GM18951 (cell line): ENCODE measurements around the gene LCE3B.
"Not testable (repeated sequence)": the region's sequence is repeated elsewhere in the genome, so short reads cannot be mapped to it uniquely, and the experiment has no call there.

Experiments
- POLR2A ChIP-seq: IDR thresholded peaks from 4 replicates; pipeline ENCODE4 v1.6.1; 2011; ENCODE audit warnings: mild to moderate bottlenecking; ENCODE audit not compliant: insufficient read length, insufficient read depth; ENCODE audit errors: extremely low read depth
- in situ Hi-C: fragments of 300-500 bp; cut with MboI; formaldehyde crosslinking; loops from one replicate; pipeline ENCODE4 v1.12.0; 2022; ENCODE audit warnings: low sequenced_read_pairs, mixed read lengths, inconsistent platforms; ENCODE audit not compliant: unreplicated experiment

LCE3B gene, protein sequence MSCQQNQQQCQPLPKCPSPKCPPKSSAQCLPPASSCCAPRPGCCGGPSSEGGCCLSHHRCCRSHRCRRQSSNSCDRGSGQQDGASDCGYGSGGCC

GRCh38 chr1:152613511-152613910 is at the start of gene LCE3B:
LCE3B (plus strand) TSS chr1:152613811; CDS start chr1:152613811, 0 bp downstream.
- in situ Hi-C loops: no loop called here
- TF ChIP-seq POLR2A: no peak

DNA sequence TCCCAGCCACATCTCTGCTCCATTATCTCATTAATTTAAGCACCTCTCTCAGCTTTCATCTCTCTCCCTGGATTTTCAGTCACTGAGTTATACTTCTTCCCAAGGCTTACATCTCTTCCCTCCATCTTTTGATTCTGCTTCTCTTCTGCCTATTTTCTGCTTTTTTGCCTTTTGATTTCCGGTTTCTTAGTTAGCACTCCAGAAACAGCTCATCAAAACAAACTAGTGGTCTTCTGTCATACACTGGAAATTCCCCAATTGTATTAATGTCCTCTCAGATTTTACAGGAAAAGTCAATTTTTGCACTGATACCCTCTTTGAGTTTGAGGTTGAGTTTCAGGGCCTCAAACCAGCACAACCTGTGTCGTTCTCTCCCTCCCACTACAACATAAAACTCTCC is 48.5 kb upstream of the LCE3B start:
- in situ Hi-C loops: no loop called here

DNA sequence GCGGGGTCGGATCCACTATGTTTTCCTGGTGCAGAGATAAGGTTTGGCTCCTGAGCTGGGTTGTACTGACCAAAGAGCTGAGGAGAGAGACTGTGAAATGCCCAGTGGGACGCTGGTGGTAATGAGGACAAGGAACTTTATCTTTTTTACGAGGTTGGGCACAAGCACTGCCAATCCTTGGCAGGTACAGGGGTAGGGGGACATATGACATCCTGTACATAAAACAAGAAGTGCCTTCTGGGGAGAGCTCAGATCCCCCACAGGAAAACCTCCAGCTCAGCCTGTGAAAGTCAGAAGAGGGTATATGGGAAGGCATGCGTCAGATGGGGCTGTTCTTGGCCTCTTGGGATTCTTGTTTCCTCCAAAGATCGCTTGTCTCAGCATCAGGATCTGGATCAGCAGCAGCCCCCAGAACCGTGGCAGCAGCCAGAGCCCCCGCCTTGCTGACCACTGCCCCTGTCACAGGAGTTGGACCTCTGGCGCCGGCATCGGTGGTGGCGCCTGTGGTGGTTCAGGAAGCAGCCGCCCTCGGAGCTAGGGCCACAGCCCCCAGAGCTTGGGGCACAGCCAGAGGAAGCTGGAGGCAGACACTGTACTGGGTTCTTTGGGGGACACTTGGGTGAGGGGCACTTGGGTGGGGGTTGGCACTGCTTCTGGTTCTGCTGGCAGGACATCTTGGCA is 47.9 kb upstream of the LCE3B start:
- in situ Hi-C loops: no loop called here
- no peak for TF ChIP-seq POLR2A

More for the DNA sequence above, 48.5 kb upstream of the LCE3B start:
- no peak for TF ChIP-seq POLR2A

DNA sequence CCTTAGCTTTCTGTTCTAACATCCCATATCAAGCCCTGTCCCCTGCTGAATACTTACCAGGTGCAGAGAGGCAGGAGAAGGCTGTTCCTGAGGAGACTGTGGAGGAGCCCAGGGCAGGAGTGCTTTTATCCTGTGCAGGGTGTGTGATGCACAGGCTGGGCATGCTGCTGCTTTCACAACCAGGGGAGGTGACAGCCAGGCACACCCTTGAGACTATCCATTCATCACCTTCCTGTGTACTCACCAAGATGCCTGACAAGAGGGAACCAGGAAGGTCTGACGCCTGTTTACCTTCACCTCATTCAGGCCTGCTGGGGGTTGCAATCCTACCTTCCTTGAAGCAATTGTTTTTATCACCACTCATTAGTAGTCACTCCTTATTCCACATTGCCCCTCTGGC is 46.9 kb upstream of the LCE3B start, which contains the start of gene LCE3E:
TSS of gene LCE3E (minus strand) at position 100 of the 400 bp plus-strand sequence. CDS start 572 bp downstream, outside the sequence.
- in situ Hi-C loops: no loop called here
- TF ChIP-seq POLR2A: no peak

DNA sequence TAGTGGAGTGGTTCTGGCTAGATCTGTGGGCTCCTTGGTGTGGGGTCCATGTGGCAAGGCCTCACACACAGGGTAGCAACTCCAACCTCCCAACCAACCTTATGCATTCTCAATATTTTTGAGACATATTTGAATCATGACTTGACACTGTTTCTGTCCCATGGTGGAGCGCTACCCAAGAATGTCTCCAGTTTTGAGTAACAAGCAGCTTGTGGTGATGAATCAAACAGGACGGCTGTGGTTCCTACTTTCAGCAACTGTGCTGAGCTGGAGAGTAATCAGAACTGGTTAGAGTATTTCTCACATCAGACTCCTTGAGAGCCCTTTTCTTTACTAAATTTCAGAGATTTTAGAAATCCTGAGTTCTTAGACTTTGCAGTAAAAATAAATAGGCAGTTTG is 36.4 kb upstream of the LCE3B start:
- in situ Hi-C loops: no loop called here
- no peak for TF ChIP-seq POLR2A

DNA sequence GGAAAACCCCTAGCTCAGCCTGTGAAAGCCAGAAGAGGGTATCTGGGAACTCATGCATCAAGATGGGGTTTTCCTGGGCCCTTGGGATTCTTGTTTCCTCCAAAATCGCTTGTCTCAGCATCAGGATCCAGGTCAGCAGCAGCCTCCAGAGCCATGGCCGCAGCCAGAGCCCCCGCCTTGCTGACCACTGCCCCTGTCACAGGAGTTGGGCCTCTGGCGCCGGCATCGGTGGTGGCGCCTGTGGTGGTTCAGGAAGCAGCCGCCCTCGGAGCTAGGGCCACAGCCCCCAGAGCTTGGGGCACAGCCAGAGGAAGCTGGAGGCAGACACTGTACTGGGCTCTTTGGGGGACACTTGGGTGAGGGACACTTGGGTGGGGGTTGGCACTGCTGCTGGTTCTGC is 34.1 kb upstream of the LCE3B start:
- in situ Hi-C loops: not testable (repeated sequence)

- in situ Hi-C loops: loop anchor here (5.0 kb wide), 1 partner anchor 37 kb away; no protein-coding TSS in a partner anchor
Observed at GRCh38 chr1:152580433-152580832, 33.2 kb upstream of the LCE3B start, which contains the start of gene LCE3D. LCE3D (minus strand) TSS chr1:152580516; CDS start chr1:152579936, 580 bp downstream.

DNA sequence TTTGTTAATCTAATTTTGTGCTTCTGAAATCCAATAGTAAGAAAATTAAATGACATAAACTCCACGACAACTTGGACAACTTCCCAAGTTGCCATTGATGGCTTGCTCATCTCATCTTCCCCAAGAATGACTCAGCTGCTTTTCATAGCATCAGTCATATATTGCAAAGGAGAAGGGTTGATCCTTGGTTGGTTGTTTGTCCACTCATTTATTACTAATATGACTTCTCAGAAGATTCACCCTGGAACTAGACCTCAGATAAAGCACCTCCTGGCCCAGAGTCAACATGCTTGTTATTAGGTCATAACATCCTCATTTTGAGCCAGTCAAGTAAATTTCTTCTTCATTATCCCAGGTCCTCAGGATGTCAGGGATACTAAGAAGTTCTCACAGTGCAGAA is 31.0 kb upstream of the LCE3B start:
- in situ Hi-C loops: loop anchor here (5.0 kb wide), 1 partner anchor 35 kb away; no protein-coding TSS in a partner anchor
- TF ChIP-seq POLR2A: no peak

More at GRCh38 chr1:152580433-152580832, 33.2 kb upstream of the LCE3B start, which contains the start of gene LCE3D:
- TF ChIP-seq POLR2A: no peak

GRCh38 chr1:152585586-152585985 is 28.0 kb upstream of the LCE3B start:
- no peak for TF ChIP-seq POLR2A
- in situ Hi-C loops: no loop called here

- in situ Hi-C loops: no loop called here
- TF ChIP-seq POLR2A: no peak
Observed at GRCh38 chr1:152596986-152597385, 16.6 kb upstream of the LCE3B start.

DNA sequence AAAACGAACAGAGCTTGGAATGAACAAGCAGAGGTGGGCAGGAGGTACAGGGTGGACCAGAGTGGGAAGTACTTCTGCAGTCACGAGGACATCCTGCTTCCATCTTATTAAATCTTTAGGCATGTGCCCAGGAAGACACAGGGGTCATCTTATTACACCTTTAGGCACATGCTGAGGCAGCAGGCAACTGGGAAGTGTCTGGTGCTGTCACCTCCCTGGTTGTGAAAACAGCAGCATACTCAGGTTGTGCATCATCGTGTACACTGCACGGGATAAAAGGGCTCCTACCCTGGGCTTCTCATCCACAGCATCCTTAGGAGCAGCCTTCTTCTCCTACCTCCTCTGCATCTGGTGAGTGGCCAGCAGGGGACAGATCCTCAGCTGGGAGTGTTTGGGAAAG is 13.7 kb upstream of the LCE3B start, which contains the start of gene LCE3C:
TSS of gene LCE3C (plus strand) at position 301 of the 400 bp plus-strand sequence. CDS start 498 bp downstream, outside the sequence.
- TF ChIP-seq POLR2A: no peak
- in situ Hi-C loops: no loop called here

- in situ Hi-C loops: no loop called here
- no peak for TF ChIP-seq POLR2A
Observed at GRCh38 chr1:152621993-152622392, 8.4 kb downstream of the LCE3B start.

DNA sequence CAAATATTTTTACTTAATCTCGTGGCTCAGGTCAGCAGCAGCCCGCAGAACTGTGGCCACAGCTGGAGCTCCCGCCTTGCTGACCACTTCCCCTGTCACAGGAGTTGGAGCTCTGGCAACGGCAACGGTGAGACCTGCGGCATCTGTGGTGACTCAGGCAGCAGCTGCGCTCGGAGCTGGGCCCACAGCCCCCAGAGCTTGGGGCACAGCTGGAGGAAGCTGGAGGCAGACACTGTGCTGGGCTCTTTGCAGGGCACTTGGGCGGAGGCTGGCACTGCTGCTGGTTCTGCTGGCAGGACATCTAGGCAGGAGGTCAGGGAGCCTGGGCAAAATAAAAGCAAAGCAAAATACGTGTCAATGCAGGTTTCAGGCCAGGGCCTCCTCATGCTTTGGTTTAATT is 9.2 kb downstream of the LCE3B start, which contains the start of gene LCE3A:
TSS of gene LCE3A (minus strand) at position 301 of the 400 bp plus-strand sequence. CDS start at position 301, 0 bp downstream.
- TF ChIP-seq POLR2A: no peak
- in situ Hi-C loops: no loop called here
